Hepatocyte (in vitro differentiated cells): ENCODE results near the gene DMD.

Experiments
- CTCF ChIP-seq: fragments of 200-600 bp; sonication (generic); IDR thresholded peaks from 2 replicates; pipeline ENCODE4 v1.5.1; 2016; ENCODE audit warnings: antibody characterized with exemption, mild to moderate bottlenecking; ENCODE audit not compliant: poor library complexity
- EZH2 ChIP-seq: fragments of 200-600 bp; sonication (generic); IDR thresholded peaks from 2 replicates; pipeline ENCODE4 v1.6.1; 2016; ENCODE audit warnings: antibody characterized with exemption, mild to moderate bottlenecking, borderline replicate concordance
- EZH2phosphoT487 ChIP-seq: fragments of 200-600 bp; sonication (generic); IDR thresholded peaks from one replicate; pipeline ENCODE4 v1.6.1; 2018; ENCODE audit warnings: antibody characterized with exemption, mild to moderate bottlenecking, low read depth, moderate library complexity; ENCODE audit not compliant: unreplicated experiment, severe bottlenecking

GRCh38 chrX:32851556-32851955 is 359.8 kb downstream of the DMD start:
- TF ChIP-seq CTCF (no peak), EZH2 (no peak), EZH2phosphoT487 (no peak)
